Vagina (tissue), 2 donors: ENCODE results near the gene BTLA. TPM values are rescaled to one million over a fixed set of nuclear protein-coding genes. Genes with fewer than 3 reads are reported as not detected.
"Not testable (repeated sequence)": the region's sequence is repeated elsewhere in the genome, so short reads cannot be mapped to it uniquely, and the experiment has no call there.

ENCODE experiments used
- DNase-seq, 2 donors: peaks; one replicate each; pipeline ENCODE4 v3.0.0-alpha.2; 2017; ENCODE audit errors: extremely low spot score in 2 of 2
- H3K27ac ChIP-seq: fragments of 200-600 bp; sonication (generic); one replicate; pipeline ENCODE4 v1.5.1; 2019
- H3K27me3 ChIP-seq: fragments of 200-600 bp; sonication (generic); one replicate; pipeline ENCODE4 v1.5.1; 2019
- H3K36me3 ChIP-seq, 2 donors: fragments of 200-600 bp; sonication (generic); one replicate each; pipeline ENCODE4 v1.5.1; 2017 to 2019
- H3K4me1 ChIP-seq: fragments of 200-600 bp; sonication (generic); one replicate; pipeline ENCODE4 v1.5.1; 2019
- H3K4me3 ChIP-seq, 2 donors: fragments of 200-600 bp; sonication (generic); 1 replicate in 1 of 2; 2 replicates in 1 of 2; pipeline ENCODE4 v1.5.1; 2016 to 2019
- H3K9me3 ChIP-seq: fragments of 200-600 bp; sonication (generic); one replicate; pipeline ENCODE4 v1.5.1; 2019
- CTCF ChIP-seq, 3 experiments: fragments of 450-650 bp in 2 of 3; fragments of 200-600 bp in 1 of 3; sonication (generic) in 1 of 3; IDR thresholded peaks; one replicate each; pipeline ENCODE4 v1.5.1; 2017 to 2019; ENCODE audit warnings: antibody characterized with exemption in 3 of 3, mild to moderate bottlenecking in 2 of 3, moderate library complexity in 2 of 3
- POLR2A ChIP-seq, 2 donors: fragments of 450-650 bp; IDR thresholded peaks; one replicate each; pipeline ENCODE4 v1.6.1; 2017; ENCODE audit warnings: antibody characterized with exemption in 2 of 2, mild to moderate bottlenecking in 2 of 2, moderate library complexity in 2 of 2
- POLR2AphosphoS5 ChIP-seq, 2 donors: sonication (generic); formaldehyde crosslinking; IDR thresholded peaks; one replicate each; pipeline ENCODE4 v1.9.0; 2017; ENCODE audit warnings: antibody characterized with exemption in 2 of 2, mild to moderate bottlenecking in 2 of 2, low read depth in 1 of 2; ENCODE audit not compliant: insufficient read depth in 1 of 2
- intact Hi-C: fragments of 100-400 bp; cut with DNase I; formaldehyde crosslinking; loops from one replicate; pipeline ENCODE4 v1.15.1; 2023
- total RNA-seq: library from RNA; depleted of rRNA; stranded (reverse); fragments of >200 nt; gene quantifications from one replicate; pipeline ENCODE4 v1.2.3, GENCODE V29; 2016

Gene BTLA
- total RNA-seq, 1 donor from 2014 or later: 3.2 TPM

GRCh38 chr3:112464264-112464663 is 35.0 kb downstream of the BTLA start:
- H3K9me3 ChIP-seq: no peaks in the 10 kb centered on the region
- DNase-seq: no peak
- H3K36me3 ChIP-seq: no peaks in the 10 kb centered on the region
- no peaks in the 10 kb centered on the region for H3K4me1 ChIP-seq
- H3K4me3 ChIP-seq: no peak overlapping the region
- TF ChIP-seq CTCF (IDR thresholded peaks at IDR 0.05) (no peak), POLR2A (IDR thresholded peaks at IDR 0.05) (no peak)
- intact Hi-C loops: loop anchor here (5.0 kb wide), 1 partner anchor 58 kb away; no protein-coding TSS in a partner anchor
- H3K27ac ChIP-seq: no peak overlapping the region
- H3K27me3 ChIP-seq: no peaks in the 10 kb centered on the region

- no peak for DNase-seq
- H3K4me1 ChIP-seq: no peaks in the 10 kb centered on the region
- H3K4me3 ChIP-seq: no peak overlapping the region
- H3K27ac ChIP-seq: no peak overlapping the region
- intact Hi-C loops: loop anchor here (5.0 kb wide), 1 partner anchor 59 kb away; no protein-coding TSS in a partner anchor
- TF ChIP-seq POLR2A (IDR thresholded peaks at IDR 0.05) (no peak), POLR2AphosphoS5 (IDR thresholded peaks at IDR 0.05; ENCODE audit: insufficient read depth in 1 of 2, low read depth in 1 of 2) (no peak), CTCF (IDR thresholded peaks at IDR 0.05) (no peak)
- H3K36me3 ChIP-seq: no peaks in the 10 kb centered on the region
- no peaks in the 10 kb centered on the region for H3K9me3 ChIP-seq
- no peaks in the 10 kb centered on the region for H3K27me3 ChIP-seq
Measured at GRCh38 chr3:112463250-112463649, 36.0 kb downstream of the BTLA start.

- intact Hi-C loops: loop anchor here (5.0 kb wide), 1 partner anchor 61 kb away; no protein-coding TSS in a partner anchor
- H3K4me3 ChIP-seq, DNase-seq, H3K36me3 ChIP-seq, H3K27ac ChIP-seq, H3K4me1 ChIP-seq, H3K27me3 ChIP-seq, H3K9me3 ChIP-seq: not testable (repeated sequence)
Measured at GRCh38 chr3:112461787-112462186, 37.5 kb downstream of the BTLA start.

- TF ChIP-seq POLR2AphosphoS5 (IDR thresholded peaks at IDR 0.05; ENCODE audit: insufficient read depth in 1 of 2, low read depth in 1 of 2): no peak
- TF ChIP-seq CTCF (IDR thresholded peaks at IDR 0.05): no peak
- TF ChIP-seq POLR2A (IDR thresholded peaks at IDR 0.05): no peak
- Histone ChIP-seq H3K9me3 (no peaks in the 10 kb centered on the region), H3K27me3 (no peaks in the 10 kb centered on the region), H3K27ac (no peak overlapping the region), H3K36me3 (no peaks in the 10 kb centered on the region), H3K4me3 (no peak overlapping the region), H3K4me1 (no peaks in the 10 kb centered on the region)
- no peak for DNase-seq
- intact Hi-C loops: loop anchor here (5.0 kb wide), 1 partner anchor 62 kb away; no protein-coding TSS in a partner anchor
Measured at GRCh38 chr3:112460519-112461195, 38.6 kb downstream of the BTLA start.

GRCh38 chr3:112459750-112460149 is 39.5 kb downstream of the BTLA start:
- H3K4me1 ChIP-seq: no peaks in the 10 kb centered on the region
- H3K4me3 ChIP-seq: no peak overlapping the region
- no peaks in the 10 kb centered on the region for H3K9me3 ChIP-seq
- intact Hi-C loops: loop anchor here (5.0 kb wide), 1 partner anchor 63 kb away; no protein-coding TSS in a partner anchor
- H3K36me3 ChIP-seq: no peaks in the 10 kb centered on the region
- H3K27ac ChIP-seq: no peak overlapping the region
- no peaks in the 10 kb centered on the region for H3K27me3 ChIP-seq
- no peak for DNase-seq
- TF ChIP-seq POLR2AphosphoS5 (IDR thresholded peaks at IDR 0.05; ENCODE audit: insufficient read depth in 1 of 2, low read depth in 1 of 2) (no peak), POLR2A (IDR thresholded peaks at IDR 0.05) (no peak), CTCF (IDR thresholded peaks at IDR 0.05) (no peak)
